ENCODE results near the gene ITIH3. TPM values are rescaled to one million over a fixed set of nuclear protein-coding genes. Genes with fewer than 3 reads are reported as not detected.
"Not testable (repeated sequence)": the region's sequence is repeated elsewhere in the genome, so short reads cannot be mapped to it uniquely, and the experiment has no call there.

ITIH3 gene
- total RNA-seq, result not detected

- POLR2A ChIA-PET, result no interaction called here
- CTCF ChIA-PET, result interaction anchor here (1.1 kb wide), 1 partner anchor 52 kb away, joined by 3 read pairs; no protein-coding TSS in a partner anchor
Measured at GRCh38 chr3:52794612-52795099, at the start of gene ITIH3. Gene ITIH3 (plus strand): TSS chr3:52794796. CDS start chr3:52794804, 8 bp downstream.

- POLR2A ChIA-PET, result no interaction called here
- CTCF ChIA-PET, result no interaction called here
Measured at GRCh38 chr3:52752045-52752660, 42.4 kb upstream of the ITIH3 start.

- ChIA-PET CTCF (no interaction called here), POLR2A (no interaction called here)
Measured at GRCh38 chr3:52754373-52754772, 40.2 kb upstream of the ITIH3 start.

- CTCF ChIA-PET, result no interaction called here
- POLR2A ChIA-PET, result no interaction called here
Measured at GRCh38 chr3:52756141-52756540, 38.5 kb upstream of the ITIH3 start.

- ChIA-PET POLR2A (no interaction called here), CTCF (no interaction called here)
Measured at GRCh38 chr3:52763466-52763865, 31.1 kb upstream of the ITIH3 start.

GRCh38 chr3:52769786-52770455, 24.7 kb upstream of the ITIH3 start:
- ChIA-PET CTCF (no interaction called here), POLR2A (interaction anchor here (0.6 to 1.0 kb wide), 3 partner anchors 24 to 282 kb away, joined by 3 read pairs; partner anchors contain the start of gene SPCS1)

GRCh38 chr3:52770496-52771333, 23.9 kb upstream of the ITIH3 start, which contains the start of gene NEK4:
Gene NEK4 (minus strand): TSS chr3:52770940. CDS start chr3:52770746, 194 bp downstream.
- POLR2A ChIA-PET, result interaction anchor here (0.6 to 1.0 kb wide), 4 partner anchors 11 to 281 kb away, joined by 3 read pairs; partner anchors contain the start of gene SPCS1
- CTCF ChIA-PET, result interaction anchor here (1.1 to 1.7 kb wide), 2 partner anchors 28 to 50 kb away, joined by 4 to 6 read pairs; no protein-coding TSS in a partner anchor

- ChIA-PET CTCF (interaction anchor here (0.6 to 1.7 kb wide), 3 partner anchors 28 to 289 kb away, joined by 3 to 6 read pairs (median 4); no protein-coding TSS in a partner anchor), POLR2A (interaction anchor here (0.6 kb wide), 3 partner anchors 11 to 360 kb away, joined by 3 to 6 read pairs (median 4); no protein-coding TSS in a partner anchor)
Measured at GRCh38 chr3:52771334-52771681, 23.3 kb upstream of the ITIH3 start.

GRCh38 chr3:52771702-52772101, 22.9 kb upstream of the ITIH3 start:
- ChIA-PET POLR2A (interaction anchor here (0.6 kb wide), 3 partner anchors 10 to 360 kb away, joined by 3 to 6 read pairs (median 4); no protein-coding TSS in a partner anchor), CTCF (interaction anchor here (0.6 to 1.7 kb wide), 3 partner anchors 27 to 289 kb away, joined by 3 to 6 read pairs (median 4); no protein-coding TSS in a partner anchor)

- ChIA-PET POLR2A (no interaction called here), CTCF (no interaction called here)
Measured at GRCh38 chr3:52773361-52774065, 21.1 kb upstream of the ITIH3 start.

- ChIA-PET POLR2A (no interaction called here), CTCF (no interaction called here)
Measured at GRCh38 chr3:52774066-52774713, 20.4 kb upstream of the ITIH3 start.

- ChIA-PET CTCF (no interaction called here), POLR2A (no interaction called here)
Measured at GRCh38 chr3:52774901-52775864, 19.4 kb upstream of the ITIH3 start.

GRCh38 chr3:52775877-52776276, 18.7 kb upstream of the ITIH3 start:
- CTCF ChIA-PET, result no interaction called here

GRCh38 chr3:52776486-52776885, 18.1 kb upstream of the ITIH3 start:
- POLR2A ChIA-PET, CTCF ChIA-PET: not testable (repeated sequence)

More at GRCh38 chr3:52775877-52776276, 18.7 kb upstream of the ITIH3 start:
- POLR2A ChIA-PET, result no interaction called here

- CTCF ChIA-PET, result no interaction called here
- POLR2A ChIA-PET, result interaction anchor here (0.6 kb wide), 1 partner anchor 124 kb away, joined by 4 read pairs; no protein-coding TSS in a partner anchor
Measured at GRCh38 chr3:52777127-52777958, 17.3 kb upstream of the ITIH3 start, which contains the start of gene ITIH1. Gene ITIH1 (plus strand): TSS chr3:52777599. CDS start chr3:52777616, 17 bp downstream.

- POLR2A ChIA-PET, result no interaction called here
- CTCF ChIA-PET, result interaction anchor here (0.6 kb wide), 1 partner anchor 30 kb away, joined by 3 read pairs; no protein-coding TSS in a partner anchor
Measured at GRCh38 chr3:52777959-52778805, 16.4 kb upstream of the ITIH3 start.

Data from activated CD8-positive, alpha-beta memory T cell treated with anti-CD3 and anti-CD28 coated beads for 36 hours (primary cell).